K562 (cell line): ENCODE measurements around the gene NDUFB10. TPM values are rescaled to one million over a fixed set of nuclear protein-coding genes. Genes with fewer than 3 reads are reported as not detected.

Experiments
- polyA plus RNA-seq, 8 experiments: library from polyadenylated mRNA; depleted of rRNA in 4 of 8; stranded (reverse) in 5 of 8; unstranded in 3 of 8; fragments of >200 nt; fragmentation: Nextera tagmentation in 2 of 8; fragmentation: Illumina TruSeq in 1 of 8; extraction: Ambion mirVana in 2 of 8; extraction: Trizol in 1 of 8; gene quantifications; 2 replicates each; pipeline versions ENCODE4 v1.2.1 to v1.2.3, GENCODE V29; 2011 to 2014; ENCODE audit warnings: inconsistent platforms in 1 of 8, missing spikeins in 1 of 8
- total RNA-seq, 7 experiments: library from RNA; depleted of rRNA in 6 of 7; stranded (reverse); fragments of >200 nt in 6 of 7; fragmentation: Illumina TruSeq in 2 of 7; extraction: Trizol in 2 of 7; gene quantifications; 2 replicates each; pipeline versions ENCODE4 v1.2.1 to v1.2.3, GENCODE V29; 2011 to 2021; ENCODE audit warnings: low replicate concordance in 1 of 7
- TF ChIP-seq, protein P1 (sequence below): fragments of 200-800 bp; sonication (Bioruptor generic); IDR thresholded peaks from 2 replicates; pipeline ENCODE4 v1.6.1; 2016; ENCODE audit warnings: missing genetic modification characterization, missing compliant biosample characterization

The NDUFB10 gene
- total and polyA plus RNA-seq, 9 of the 15 experiments (the other 6 are each of a cell fraction or from before 2014, with no cell fraction given) = 69.3 to 527 (median 161) TPM

DNA sequence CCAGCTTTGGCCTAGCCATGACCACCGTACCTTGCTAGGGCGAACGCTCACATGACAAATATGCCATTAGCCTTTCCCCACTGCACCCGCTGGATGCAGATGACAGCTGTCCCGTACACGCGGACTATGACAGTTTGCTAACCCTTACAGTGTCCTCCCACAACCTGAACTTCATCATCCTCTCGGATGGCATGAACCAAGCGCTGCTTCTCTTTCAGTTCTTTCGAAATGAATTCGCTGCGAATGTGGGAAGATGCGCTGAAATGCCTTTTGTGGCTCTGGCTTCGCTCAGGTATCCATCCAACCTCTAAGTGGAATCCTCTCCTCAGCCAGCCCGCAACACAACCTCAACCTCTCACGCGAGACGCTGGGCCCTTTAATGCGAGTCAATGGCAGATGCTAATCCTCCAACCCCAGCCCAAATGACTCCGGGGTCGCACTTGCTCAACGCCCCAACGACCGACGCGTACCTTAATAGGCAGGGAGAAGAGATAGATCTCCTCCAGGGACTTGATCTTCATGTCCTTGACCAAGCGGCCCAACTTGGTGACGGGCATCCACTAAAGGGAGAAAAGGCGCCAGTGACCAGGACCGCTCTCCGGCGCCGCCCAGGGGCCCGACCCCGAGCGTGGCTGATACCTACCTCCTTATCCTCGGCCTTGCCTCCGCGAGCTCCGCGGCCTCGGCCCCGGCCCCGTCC, 4.6 kb downstream of the NDUFB10 start (continued):
- TF ChIP-seq, protein P1, sequence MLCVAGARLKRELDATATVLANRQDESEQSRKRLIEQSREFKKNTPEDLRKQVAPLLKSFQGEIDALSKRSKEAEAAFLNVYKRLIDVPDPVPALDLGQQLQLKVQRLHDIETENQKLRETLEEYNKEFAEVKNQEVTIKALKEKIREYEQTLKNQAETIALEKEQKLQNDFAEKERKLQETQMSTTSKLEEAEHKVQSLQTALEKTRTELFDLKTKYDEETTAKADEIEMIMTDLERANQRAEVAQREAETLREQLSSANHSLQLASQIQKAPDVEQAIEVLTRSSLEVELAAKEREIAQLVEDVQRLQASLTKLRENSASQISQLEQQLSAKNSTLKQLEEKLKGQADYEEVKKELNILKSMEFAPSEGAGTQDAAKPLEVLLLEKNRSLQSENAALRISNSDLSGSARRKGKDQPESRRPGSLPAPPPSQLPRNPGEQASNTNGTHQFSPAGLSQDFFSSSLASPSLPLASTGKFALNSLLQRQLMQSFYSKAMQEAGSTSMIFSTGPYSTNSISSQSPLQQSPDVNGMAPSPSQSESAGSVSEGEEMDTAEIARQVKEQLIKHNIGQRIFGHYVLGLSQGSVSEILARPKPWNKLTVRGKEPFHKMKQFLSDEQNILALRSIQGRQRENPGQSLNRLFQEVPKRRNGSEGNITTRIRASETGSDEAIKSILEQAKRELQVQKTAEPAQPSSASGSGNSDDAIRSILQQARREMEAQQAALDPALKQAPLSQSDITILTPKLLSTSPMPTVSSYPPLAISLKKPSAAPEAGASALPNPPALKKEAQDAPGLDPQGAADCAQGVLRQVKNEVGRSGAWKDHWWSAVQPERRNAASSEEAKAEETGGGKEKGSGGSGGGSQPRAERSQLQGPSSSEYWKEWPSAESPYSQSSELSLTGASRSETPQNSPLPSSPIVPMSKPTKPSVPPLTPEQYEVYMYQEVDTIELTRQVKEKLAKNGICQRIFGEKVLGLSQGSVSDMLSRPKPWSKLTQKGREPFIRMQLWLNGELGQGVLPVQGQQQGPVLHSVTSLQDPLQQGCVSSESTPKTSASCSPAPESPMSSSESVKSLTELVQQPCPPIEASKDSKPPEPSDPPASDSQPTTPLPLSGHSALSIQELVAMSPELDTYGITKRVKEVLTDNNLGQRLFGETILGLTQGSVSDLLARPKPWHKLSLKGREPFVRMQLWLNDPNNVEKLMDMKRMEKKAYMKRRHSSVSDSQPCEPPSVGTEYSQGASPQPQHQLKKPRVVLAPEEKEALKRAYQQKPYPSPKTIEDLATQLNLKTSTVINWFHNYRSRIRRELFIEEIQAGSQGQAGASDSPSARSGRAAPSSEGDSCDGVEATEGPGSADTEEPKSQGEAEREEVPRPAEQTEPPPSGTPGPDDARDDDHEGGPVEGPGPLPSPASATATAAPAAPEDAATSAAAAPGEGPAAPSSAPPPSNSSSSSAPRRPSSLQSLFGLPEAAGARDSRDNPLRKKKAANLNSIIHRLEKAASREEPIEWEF = no peak
